ENCODE results near the gene BAIAP2. TPM values are rescaled to one million over a fixed set of nuclear protein-coding genes. Genes with fewer than 3 reads are reported as not detected.
A peak's percentile ranks its signal among the peaks of the same experiment; 100 is the strongest.

BAIAP2 gene
- total RNA-seq, 1 donor from 2014 or later, result 27.9 TPM

GRCh38 chr17:81115749-81116464, 81.0 kb downstream of the BAIAP2 start:
- intact Hi-C loops (cut with micrococcal nuclease), result no loop called here
- Histone ChIP-seq H3K27ac (replicated peaks) (no peak overlapping the region), H3K4me3 (no peak overlapping the region), H3K9me3 (replicated peaks) (no peaks in the 10 kb centered on the region), H3K4me1 (peaks cover 28% of the 10 kb centered on the region), H3K36me3 (peaks cover 20% of the 10 kb centered on the region), H3K27me3 (ENCODE audit: low read depth) (peaks cover 20% of the 10 kb centered on the region)
- TF ChIP-seq, protein P1, sequence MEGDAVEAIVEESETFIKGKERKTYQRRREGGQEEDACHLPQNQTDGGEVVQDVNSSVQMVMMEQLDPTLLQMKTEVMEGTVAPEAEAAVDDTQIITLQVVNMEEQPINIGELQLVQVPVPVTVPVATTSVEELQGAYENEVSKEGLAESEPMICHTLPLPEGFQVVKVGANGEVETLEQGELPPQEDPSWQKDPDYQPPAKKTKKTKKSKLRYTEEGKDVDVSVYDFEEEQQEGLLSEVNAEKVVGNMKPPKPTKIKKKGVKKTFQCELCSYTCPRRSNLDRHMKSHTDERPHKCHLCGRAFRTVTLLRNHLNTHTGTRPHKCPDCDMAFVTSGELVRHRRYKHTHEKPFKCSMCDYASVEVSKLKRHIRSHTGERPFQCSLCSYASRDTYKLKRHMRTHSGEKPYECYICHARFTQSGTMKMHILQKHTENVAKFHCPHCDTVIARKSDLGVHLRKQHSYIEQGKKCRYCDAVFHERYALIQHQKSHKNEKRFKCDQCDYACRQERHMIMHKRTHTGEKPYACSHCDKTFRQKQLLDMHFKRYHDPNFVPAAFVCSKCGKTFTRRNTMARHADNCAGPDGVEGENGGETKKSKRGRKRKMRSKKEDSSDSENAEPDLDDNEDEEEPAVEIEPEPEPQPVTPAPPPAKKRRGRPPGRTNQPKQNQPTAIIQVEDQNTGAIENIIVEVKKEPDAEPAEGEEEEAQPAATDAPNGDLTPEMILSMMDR (IDR thresholded peaks at IDR 0.05; ENCODE audit: borderline replicate concordance), result no peak
- DNase-seq, result peak; percentile 34

DNA sequence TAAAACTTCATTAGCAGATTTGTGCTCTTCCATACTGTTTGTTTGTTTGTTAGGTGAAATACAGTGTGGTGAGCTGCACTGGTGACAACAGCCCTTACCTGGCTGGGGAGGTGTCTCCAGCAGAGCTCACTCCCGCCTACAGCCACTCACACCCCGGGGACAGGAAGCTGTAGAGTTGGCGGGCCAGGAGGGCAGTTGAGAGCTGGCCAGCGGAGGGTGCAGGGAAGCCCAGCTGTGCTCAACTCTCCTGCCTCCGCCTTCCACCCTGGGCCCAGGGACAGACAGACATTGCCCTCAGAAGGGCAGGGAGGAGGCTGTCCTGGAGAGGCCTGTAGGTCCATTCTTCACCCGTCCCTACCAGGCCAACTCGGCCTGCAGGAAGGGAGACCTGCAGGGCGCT, 81.8 kb downstream of the BAIAP2 start:
- DNase-seq, result no peak
- Histone ChIP-seq H3K27me3 (ENCODE audit: low read depth) (peaks cover 28% of the 10 kb centered on the region), H3K27ac (replicated peaks) (no peak overlapping the region), H3K4me3 (no peak overlapping the region), H3K4me1 (peaks cover 28% of the 10 kb centered on the region), H3K9me3 (replicated peaks) (no peaks in the 10 kb centered on the region), H3K36me3 (peaks cover 14% of the 10 kb centered on the region)
- intact Hi-C loops (cut with micrococcal nuclease), result no loop called here
- TF ChIP-seq, protein P1 (IDR thresholded peaks at IDR 0.05; ENCODE audit: borderline replicate concordance), result no peak

DNA sequence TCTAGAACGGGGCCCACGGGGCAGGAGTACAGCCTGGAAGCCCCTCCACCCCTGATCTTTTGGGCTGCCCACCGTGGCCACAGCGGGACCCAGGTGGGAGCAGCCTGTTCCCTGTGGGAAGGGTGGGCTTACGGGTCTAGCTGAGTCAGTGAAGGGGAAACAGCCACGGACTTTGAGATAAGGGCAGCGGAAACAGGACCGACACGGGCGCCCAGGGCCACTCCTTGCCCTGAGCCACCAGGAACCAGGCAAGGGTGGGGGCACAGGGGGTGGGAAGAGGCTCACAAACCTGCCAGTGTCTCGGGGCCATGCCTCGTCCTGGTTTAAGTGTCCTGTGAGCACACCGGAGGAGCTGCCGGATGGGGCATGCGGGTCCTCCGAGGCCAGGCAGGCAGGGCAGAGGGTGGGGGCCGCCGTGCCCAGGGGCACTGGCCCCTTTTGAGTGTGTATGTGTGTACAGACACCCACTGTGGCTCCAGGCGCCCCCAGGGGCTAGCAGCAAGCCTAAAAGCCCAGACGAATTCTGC, 82.8 kb downstream of the BAIAP2 start:
- TF ChIP-seq, protein P1 (IDR thresholded peaks at IDR 0.05; ENCODE audit: borderline replicate concordance), result no peak
- peaks cover 39% of the 10 kb centered on the region for H3K27me3 ChIP-seq (ENCODE audit: low read depth)
- intact Hi-C loops (cut with micrococcal nuclease), result no loop called here
- H3K36me3 ChIP-seq, result peaks cover 5% of the 10 kb centered on the region
- DNase-seq, result no peak
- H3K9me3 ChIP-seq (replicated peaks), result no peaks in the 10 kb centered on the region
- H3K4me1 ChIP-seq, result peaks cover 28% of the 10 kb centered on the region
- no peak overlapping the region for H3K4me3 ChIP-seq
- H3K27ac ChIP-seq (replicated peaks), result no peak overlapping the region

DNA sequence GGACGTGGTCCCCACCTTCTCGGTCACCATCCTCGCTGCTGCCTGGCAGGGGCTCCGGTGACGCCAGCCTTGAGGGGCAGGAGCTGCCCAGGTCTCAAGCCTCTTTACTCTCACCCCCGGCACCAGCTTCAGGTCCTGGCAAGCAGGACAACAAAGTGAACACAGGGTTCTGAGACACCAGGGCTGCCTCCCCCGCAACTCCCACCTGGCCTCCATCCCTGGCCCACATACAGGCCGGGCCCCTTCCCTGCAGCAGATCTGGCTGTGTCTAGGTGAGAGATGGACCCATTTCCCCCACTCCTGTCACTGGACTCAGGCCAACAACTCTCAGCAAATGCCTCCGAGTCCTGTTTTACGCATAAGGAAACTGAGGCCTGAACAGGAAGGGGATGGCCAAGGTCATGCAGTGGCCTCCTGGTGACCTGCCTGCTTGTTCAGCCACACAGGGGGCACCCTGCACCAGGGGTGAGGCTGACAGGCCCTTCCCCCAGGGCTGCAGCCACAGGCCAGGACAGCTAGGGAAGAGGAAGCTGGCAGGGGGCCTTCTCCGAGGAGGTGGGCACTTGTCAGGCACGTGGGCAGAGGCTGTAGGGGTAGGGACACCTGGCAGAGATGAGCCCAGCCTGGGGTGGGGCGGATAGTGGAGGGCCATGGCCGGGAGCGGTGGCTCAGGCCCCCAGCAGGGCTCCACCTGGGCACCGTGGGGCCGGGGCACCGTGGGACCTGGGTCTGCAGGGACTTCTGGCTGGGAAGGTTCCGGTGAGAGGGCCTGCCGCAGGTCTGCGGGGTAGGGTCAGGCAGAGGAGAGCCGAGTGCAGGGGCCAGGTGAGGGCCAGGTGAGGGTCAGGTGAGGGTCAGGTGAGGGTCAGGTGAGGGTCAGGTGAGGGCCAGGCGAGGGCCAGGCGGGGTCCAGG, 83.6 kb downstream of the BAIAP2 start:
- peaks cover 5% of the 10 kb centered on the region for H3K36me3 ChIP-seq
- TF ChIP-seq, protein P1 (IDR thresholded peaks at IDR 0.05; ENCODE audit: borderline replicate concordance), result no peak

More for the DNA sequence above, 83.6 kb downstream of the BAIAP2 start:
- Histone ChIP-seq H3K9me3 (replicated peaks) (no peaks in the 10 kb centered on the region), H3K27me3 (ENCODE audit: low read depth) (peaks cover 45% of the 10 kb centered on the region), H3K27ac (replicated peaks) (no peak overlapping the region), H3K4me3 (peak overlapping the region; percentile 55), H3K4me1 (peaks cover 28% of the 10 kb centered on the region)
- intact Hi-C loops (cut with micrococcal nuclease), result no loop called here
- no peak for DNase-seq

Data from left ventricle myocardium inferior (tissue), 1 donor.